K562 (cell line): ENCODE data around the gene ARID3A.

Experiments
- CBX2 ChIP-seq: fragments of 200-600 bp; sonication (generic); IDR thresholded peaks from one replicate; pipeline ENCODE4 v1.6.1; 2012; ENCODE audit warnings: mild to moderate bottlenecking, low read length, inconsistent platforms; ENCODE audit not compliant: insufficient read depth, poor library complexity, severe bottlenecking
- HDGF ChIP-seq: fragments of 450-650 bp; IDR thresholded peaks from 2 replicates; pipeline ENCODE4 v1.6.1; 2016
- IRF2 ChIP-seq: sonication (generic); formaldehyde crosslinking; IDR thresholded peaks from 2 replicates; pipeline ENCODE4 v1.8.1; 2022; ENCODE audit warnings: mild to moderate bottlenecking, missing genetic modification reagents
- MTF1 ChIP-seq: fragments of 250-450 bp; sonication (Bioruptor Pico); IDR thresholded peaks from 2 replicates; pipeline ENCODE4 v1.9.0; 2021; ENCODE audit warnings: moderate library complexity, mild to moderate bottlenecking, inconsistent platforms, borderline replicate concordance
- MXI1 ChIP-seq: IDR thresholded peaks from 2 replicates; pipeline ENCODE4 v1.6.1; 2011; ENCODE audit warnings: low read depth, mild to moderate bottlenecking, improper control_type of control experiment, low read length
- POLR2G ChIP-seq: fragments of 200-400 bp; formaldehyde crosslinking; IDR thresholded peaks from 2 replicates; pipeline ENCODE4 v1.6.1; 2017; ENCODE audit warnings: low read depth, mild to moderate bottlenecking, antibody characterized with exemption, low read length, moderate library complexity
- RCOR1 ChIP-seq, 2 experiments: IDR thresholded peaks; 2 replicates each; pipeline ENCODE4 v1.6.1; 2012; ENCODE audit warnings: low read depth in 2 of 2, low read length in 2 of 2, borderline replicate concordance in 1 of 2, improper control_type of control experiment in 1 of 2
- SMARCA4 ChIP-seq: fragments of 450-650 bp; IDR thresholded peaks from 2 replicates; pipeline ENCODE4 v1.6.1; 2016
- SMARCC2 ChIP-seq: fragments of 450-650 bp; IDR thresholded peaks from 2 replicates; pipeline ENCODE4 v1.6.1; 2017; ENCODE audit warnings: antibody characterized with exemption, moderate library complexity, mild to moderate bottlenecking, low read depth
- ZNF274 ChIP-seq: IDR thresholded peaks from 2 replicates; pipeline ENCODE4 v1.6.1; 2011; ENCODE audit warnings: low read depth, mild to moderate bottlenecking, low read length, moderate library complexity, borderline replicate concordance
- TF ChIP-seq, protein P1 (sequence below), 3 experiments: IDR thresholded peaks in 2 of 3; conservative IDR thresholded peaks in 1 of 3; 2 replicates each; pipeline ENCODE4 v1.5.1; 2011 to 2012; ENCODE audit warnings: low read length in 3 of 3, mild to moderate bottlenecking in 3 of 3, control low read depth in 2 of 3, improper control_type of control experiment in 1 of 3, inconsistent platforms in 1 of 3, low read depth in 1 of 3, mixed read lengths in 1 of 3, moderate library complexity in 1 of 3; ENCODE audit not compliant: insufficient read depth in 2 of 3
- TF ChIP-seq, protein P2 (sequence below): fragments of 450-650 bp; IDR thresholded peaks from 2 replicates; pipeline ENCODE4 v1.6.1; 2018; ENCODE audit not compliant: partially characterized antibody
- TF ChIP-seq, protein P3 (sequence below), 2 experiments: fragments of 450-650 bp in 1 of 2; sonication (generic) in 1 of 2; formaldehyde crosslinking in 1 of 2; IDR thresholded peaks; 2 replicates each; pipeline versions ENCODE4 v1.7.1 to v1.9.0; 2016 to 2022; ENCODE audit warnings: inconsistent platforms in 1 of 2, mild to moderate bottlenecking in 1 of 2, missing genetic modification reagents in 1 of 2

DNA sequence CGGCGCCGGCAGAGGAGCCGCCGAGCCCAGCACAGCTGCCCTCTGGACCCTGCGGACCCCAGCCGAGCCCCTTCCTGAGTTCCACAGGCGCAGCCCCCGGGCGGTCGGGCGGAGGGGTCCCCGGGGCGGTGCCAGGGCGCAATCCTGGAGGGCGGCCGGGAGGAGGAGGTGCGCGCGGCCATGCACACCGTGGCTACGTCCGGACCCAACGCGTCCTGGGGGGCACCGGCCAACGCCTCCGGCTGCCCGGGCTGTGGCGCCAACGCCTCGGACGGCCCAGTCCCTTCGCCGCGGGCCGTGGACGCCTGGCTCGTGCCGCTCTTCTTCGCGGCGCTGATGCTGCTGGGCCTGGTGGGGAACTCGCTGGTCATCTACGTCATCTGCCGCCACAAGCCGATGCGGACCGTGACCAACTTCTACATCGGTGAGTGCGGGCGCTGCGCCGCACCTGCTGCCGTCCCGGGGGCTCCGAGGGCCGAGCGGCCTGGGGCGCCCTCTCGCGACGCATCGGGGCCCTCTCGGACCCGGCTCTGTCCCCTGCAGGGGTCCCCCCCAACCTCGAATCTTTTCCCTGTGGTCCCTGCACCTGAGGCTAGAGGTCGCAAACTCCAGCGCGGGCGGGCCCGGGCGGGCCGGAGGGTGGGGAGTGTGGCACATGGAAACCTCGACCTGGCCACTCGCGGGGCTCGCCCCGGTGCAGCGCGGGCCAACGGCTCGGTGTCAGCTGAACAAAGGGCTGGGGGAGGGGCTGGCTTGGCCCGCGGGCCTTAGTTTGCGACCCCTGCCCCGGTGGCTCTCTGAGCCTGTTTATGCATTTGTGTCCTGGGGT lies 8.3 kb upstream of the ARID3A start, which contains the start of gene KISS1R:
- TF ChIP-seq MXI1, result peak; percentile 4; the same call in 1 of the 2 replicates
- TF ChIP-seq, protein P1, sequence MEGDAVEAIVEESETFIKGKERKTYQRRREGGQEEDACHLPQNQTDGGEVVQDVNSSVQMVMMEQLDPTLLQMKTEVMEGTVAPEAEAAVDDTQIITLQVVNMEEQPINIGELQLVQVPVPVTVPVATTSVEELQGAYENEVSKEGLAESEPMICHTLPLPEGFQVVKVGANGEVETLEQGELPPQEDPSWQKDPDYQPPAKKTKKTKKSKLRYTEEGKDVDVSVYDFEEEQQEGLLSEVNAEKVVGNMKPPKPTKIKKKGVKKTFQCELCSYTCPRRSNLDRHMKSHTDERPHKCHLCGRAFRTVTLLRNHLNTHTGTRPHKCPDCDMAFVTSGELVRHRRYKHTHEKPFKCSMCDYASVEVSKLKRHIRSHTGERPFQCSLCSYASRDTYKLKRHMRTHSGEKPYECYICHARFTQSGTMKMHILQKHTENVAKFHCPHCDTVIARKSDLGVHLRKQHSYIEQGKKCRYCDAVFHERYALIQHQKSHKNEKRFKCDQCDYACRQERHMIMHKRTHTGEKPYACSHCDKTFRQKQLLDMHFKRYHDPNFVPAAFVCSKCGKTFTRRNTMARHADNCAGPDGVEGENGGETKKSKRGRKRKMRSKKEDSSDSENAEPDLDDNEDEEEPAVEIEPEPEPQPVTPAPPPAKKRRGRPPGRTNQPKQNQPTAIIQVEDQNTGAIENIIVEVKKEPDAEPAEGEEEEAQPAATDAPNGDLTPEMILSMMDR (IDR thresholded peaks at IDR 0.05 in 2 of 3, conservative IDR thresholded peaks at IDR 0.05 in 1 of 3; ENCODE audit: insufficient read depth in 2 of 3, low read depth in 1 of 3, low read length in 3 of 3), result peak; percentile 91 to 98 (median 96)
- no peak; the same call in 1 of the 2 replicates for TF ChIP-seq ZNF274
- no peak for TF ChIP-seq SMARCC2
- peak; percentile 82 for TF ChIP-seq POLR2G
- TF ChIP-seq, protein P2, sequence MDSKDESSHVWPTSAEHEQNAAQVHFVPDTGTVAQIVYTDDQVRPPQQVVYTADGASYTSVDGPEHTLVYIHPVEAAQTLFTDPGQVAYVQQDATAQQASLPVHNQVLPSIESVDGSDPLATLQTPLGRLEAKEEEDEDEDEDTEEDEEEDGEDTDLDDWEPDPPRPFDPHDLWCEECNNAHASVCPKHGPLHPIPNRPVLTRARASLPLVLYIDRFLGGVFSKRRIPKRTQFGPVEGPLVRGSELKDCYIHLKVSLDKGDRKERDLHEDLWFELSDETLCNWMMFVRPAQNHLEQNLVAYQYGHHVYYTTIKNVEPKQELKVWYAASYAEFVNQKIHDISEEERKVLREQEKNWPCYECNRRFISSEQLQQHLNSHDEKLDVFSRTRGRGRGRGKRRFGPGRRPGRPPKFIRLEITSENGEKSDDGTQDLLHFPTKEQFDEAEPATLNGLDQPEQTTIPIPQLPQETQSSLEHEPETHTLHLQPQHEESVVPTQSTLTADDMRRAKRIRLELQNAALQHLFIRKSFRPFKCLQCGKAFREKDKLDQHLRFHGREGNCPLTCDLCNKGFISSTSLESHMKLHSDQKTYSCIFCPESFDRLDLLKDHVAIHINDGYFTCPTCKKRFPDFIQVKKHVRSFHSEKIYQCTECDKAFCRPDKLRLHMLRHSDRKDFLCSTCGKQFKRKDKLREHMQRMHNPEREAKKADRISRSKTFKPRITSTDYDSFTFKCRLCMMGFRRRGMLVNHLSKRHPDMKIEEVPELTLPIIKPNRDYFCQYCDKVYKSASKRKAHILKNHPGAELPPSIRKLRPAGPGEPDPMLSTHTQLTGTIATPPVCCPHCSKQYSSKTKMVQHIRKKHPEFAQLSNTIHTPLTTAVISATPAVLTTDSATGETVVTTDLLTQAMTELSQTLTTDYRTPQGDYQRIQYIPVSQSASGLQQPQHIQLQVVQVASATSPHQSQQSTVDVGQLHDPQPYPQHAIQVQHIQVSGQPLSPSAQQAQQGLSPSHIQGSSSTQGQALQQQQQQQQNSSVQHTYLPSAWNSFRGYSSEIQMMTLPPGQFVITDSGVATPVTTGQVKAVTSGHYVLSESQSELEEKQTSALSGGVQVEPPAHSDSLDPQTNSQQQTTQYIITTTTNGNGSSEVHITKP, result no peak
- no peak; the same call in 1 of the 2 replicates for TF ChIP-seq IRF2
- TF ChIP-seq, protein P3, sequence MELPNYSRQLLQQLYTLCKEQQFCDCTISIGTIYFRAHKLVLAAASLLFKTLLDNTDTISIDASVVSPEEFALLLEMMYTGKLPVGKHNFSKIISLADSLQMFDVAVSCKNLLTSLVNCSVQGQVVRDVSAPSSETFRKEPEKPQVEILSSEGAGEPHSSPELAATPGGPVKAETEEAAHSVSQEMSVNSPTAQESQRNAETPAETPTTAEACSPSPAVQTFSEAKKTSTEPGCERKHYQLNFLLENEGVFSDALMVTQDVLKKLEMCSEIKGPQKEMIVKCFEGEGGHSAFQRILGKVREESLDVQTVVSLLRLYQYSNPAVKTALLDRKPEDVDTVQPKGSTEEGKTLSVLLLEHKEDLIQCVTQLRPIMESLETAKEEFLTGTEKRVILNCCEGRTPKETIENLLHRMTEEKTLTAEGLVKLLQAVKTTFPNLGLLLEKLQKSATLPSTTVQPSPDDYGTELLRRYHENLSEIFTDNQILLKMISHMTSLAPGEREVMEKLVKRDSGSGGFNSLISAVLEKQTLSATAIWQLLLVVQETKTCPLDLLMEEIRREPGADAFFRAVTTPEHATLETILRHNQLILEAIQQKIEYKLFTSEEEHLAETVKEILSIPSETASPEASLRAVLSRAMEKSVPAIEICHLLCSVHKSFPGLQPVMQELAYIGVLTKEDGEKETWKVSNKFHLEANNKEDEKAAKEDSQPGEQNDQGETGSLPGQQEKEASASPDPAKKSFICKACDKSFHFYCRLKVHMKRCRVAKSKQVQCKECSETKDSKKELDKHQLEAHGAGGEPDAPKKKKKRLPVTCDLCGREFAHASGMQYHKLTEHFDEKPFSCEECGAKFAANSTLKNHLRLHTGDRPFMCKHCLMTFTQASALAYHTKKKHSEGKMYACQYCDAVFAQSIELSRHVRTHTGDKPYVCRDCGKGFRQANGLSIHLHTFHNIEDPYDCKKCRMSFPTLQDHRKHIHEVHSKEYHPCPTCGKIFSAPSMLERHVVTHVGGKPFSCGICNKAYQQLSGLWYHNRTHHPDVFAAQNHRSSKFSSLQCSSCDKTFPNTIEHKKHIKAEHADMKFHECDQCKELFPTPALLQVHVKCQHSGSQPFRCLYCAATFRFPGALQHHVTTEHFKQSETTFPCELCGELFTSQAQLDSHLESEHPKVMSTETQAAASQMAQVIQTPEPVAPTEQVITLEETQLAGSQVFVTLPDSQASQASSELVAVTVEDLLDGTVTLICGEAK (IDR thresholded peaks at IDR 0.05), result no peak
- TF ChIP-seq, protein P3 (CRISPR knock-in tag; IDR thresholded peaks at IDR 0.05), result no peak
- no peak for TF ChIP-seq HDGF
- no peak for TF ChIP-seq CBX2
- no peak for TF ChIP-seq MTF1
- peak in 1 of 2 experiments; percentile 77; a peak in 2 of 4 replicates for TF ChIP-seq RCOR1 (IDR thresholded peaks at IDR 0.05; ENCODE audit: borderline replicate concordance in 1 of 2, low read depth in 2 of 2, low read length in 2 of 2)
- TF ChIP-seq SMARCA4, result 0 out of 2 replicates have a peak, but pooled peaks have one; percentile 13
